Measurements from ENCODE around the gene CLIC1.

GRCh38 chr6:31723980-31724691 is 12.2 kb downstream of the CLIC1 start:
- TF ChIP-seq CTCF (conservative IDR thresholded peaks at IDR 0.05; ENCODE audit: low read depth, low read length) (no peak), EZH2 (IDR thresholded peaks at IDR 0.05; ENCODE audit: borderline replicate concordance, low read depth, low read length, poor library complexity, severe bottlenecking) (no peak)

All from A673 (cell line).